Stimulated activated CD8-positive, alpha-beta memory T cell treated with anti-CD3 and anti-CD28 coated beads, Interleukin-12 subunit alpha, Interleukin-12 subunit beta, amount 100 ng/mL, for 24 hours (primary cell): Measurements from ENCODE around the gene RPS2.
"Not testable (repeated sequence)": the region's sequence is repeated elsewhere in the genome, so short reads cannot be mapped to it uniquely, and the experiment has no call there.

Experiments used
- DNase-seq: peaks from one replicate; pipeline ENCODE4 v3.0.0-alpha.2; 2020; ENCODE audit errors: extremely low read depth

Gene RPS2

GRCh38 chr16:1962161-1963153 is 2.2 kb downstream of the RPS2 start:
- not testable (repeated sequence) for DNase-seq

- DNase-seq: no peak
These were observed 3.0 kb downstream of the RPS2 start for GRCh38 chr16:1961651-1962067.

- DNase-seq: no peak
These were observed 3.7 kb downstream of the RPS2 start for GRCh38 chr16:1960665-1961630.

GRCh38 chr16:1959269-1960039 is 5.2 kb downstream of the RPS2 start, which contains the start of gene NDUFB10:
TSS of gene NDUFB10 (plus strand) at chr16:1959538. CDS start at chr16:1959625, 87 bp downstream.
- DNase-seq: peak; percentile 77

DNA sequence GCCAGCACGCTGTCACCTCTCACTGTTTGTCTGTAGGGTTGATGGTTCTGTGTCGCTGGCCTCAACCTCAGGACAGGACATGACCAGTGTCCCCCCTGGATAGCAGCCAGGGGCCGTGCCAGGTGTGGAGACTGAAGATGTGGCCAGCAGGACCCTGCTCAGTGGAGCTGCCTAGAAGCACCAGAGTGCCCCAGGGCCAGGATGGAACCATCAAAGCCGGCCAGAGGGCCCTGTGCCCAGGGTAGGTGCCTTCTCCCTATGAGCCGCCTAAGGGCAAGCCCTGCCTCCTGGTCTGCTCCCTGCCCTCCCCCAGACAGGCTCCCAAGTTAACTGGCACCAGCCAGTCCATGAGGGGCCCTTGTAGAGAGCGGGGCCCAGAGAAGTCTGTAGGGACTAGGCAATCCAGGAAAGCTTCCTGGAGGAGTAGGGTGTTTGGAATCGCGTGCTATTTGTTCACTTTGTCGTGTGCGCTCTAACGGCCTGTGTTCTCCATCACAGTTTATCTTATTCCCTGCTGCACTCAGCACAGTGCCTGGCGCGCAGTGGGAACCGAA is 5.8 kb downstream of the RPS2 start:
- no peak for DNase-seq

DNA sequence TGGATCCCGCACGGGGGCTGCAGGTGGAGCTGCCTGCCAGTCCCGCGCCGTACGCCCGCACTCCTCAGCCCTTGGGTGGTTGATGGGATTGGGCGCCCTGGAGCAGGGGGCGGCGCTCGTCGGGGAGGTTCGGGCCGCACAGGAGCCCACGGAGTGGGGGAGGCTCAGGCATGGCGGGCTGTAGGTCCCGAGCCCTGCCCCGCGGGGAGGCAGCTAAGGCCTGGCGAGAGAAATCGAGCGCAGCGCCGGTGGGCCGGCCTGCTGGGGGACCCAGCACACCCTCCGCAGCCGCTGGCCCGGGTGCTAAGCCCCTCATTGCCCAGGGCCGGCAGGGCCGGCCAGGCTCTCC is 6.5 kb downstream of the RPS2 start:
- not testable (repeated sequence) for DNase-seq

GRCh38 chr16:1957434-1958142 is 7.0 kb downstream of the RPS2 start:
- DNase-seq: not testable (repeated sequence)

DNA sequence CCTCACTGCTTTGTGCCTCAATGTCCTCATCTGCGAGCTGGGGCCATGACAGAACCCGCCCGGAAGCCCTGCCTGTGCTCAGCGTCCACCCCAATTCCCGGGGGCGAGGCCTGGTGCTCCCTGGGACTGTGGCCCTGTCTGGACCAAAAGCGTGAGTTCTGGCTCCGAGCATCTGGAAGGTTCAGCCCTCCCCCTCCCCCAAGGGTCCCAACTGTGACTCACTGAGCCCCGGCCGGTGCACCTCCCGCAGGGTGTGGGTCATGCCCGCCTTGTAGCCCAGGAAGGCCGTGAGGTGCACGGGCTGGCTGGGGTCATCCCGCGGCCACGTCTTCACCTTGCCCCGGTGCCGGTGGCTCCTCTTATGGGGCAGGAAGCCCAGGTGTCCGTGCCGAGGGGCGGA is 10.9 kb downstream of the RPS2 start:
- DNase-seq: no peak

DNA sequence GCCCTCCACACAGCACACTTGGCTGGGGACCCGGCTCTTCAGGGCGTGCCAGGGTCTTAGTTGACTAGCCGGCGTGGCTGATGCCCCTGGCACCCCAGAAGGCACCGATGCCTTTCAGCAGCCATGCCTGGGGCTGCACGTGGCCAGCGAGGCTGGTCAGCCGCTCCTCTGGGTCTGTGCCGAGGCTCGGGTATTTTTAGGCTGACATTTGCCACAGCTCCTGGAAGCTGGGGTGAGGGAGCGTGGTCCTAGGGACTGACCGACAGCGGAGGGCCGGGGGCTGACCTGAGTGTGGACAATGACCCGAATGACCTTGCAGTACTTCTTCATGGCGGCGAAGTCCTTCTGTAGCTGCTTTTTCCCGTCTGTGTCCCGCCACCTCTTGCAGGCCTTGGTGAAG is 14.1 kb downstream of the RPS2 start:
- DNase-seq: no peak

- no peak for DNase-seq
These were observed 14.6 kb downstream of the RPS2 start for GRCh38 chr16:1950047-1950446.

DNA sequence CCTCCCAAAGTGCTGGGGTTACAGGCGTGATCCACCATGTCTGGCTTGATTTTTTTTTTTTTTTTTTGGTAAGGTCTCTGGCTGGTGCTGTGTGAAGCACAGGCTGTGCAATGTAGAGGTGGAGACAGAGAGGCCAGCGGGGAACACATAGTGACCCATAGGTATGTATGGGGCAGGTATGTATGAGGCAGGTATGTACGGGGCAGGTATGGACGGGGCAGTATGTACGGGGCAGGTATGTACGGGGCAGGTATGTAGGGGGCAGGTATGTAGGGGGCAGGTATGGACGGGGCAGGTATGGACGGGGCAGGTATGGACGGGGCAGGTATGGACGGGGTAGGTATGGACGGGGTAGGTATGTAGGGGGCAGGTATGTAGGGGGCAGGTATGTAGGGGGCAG is 15.1 kb downstream of the RPS2 start:
- no peak for DNase-seq

DNA sequence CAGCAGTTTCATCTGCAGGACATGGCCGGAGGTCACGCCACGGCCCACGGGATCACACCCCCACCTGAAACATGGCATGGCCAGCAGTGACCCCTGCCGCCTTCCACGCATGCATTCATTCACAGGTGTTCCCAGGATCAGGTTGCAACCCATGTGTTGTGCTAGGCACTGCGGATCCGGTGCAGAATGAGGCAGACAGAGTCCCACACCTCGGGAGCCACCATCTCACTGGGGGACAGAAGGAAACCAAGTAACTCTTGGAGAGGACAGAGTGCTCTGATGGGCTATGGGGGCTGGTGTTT is 17.3 kb downstream of the RPS2 start:
- DNase-seq: no peak

DNA sequence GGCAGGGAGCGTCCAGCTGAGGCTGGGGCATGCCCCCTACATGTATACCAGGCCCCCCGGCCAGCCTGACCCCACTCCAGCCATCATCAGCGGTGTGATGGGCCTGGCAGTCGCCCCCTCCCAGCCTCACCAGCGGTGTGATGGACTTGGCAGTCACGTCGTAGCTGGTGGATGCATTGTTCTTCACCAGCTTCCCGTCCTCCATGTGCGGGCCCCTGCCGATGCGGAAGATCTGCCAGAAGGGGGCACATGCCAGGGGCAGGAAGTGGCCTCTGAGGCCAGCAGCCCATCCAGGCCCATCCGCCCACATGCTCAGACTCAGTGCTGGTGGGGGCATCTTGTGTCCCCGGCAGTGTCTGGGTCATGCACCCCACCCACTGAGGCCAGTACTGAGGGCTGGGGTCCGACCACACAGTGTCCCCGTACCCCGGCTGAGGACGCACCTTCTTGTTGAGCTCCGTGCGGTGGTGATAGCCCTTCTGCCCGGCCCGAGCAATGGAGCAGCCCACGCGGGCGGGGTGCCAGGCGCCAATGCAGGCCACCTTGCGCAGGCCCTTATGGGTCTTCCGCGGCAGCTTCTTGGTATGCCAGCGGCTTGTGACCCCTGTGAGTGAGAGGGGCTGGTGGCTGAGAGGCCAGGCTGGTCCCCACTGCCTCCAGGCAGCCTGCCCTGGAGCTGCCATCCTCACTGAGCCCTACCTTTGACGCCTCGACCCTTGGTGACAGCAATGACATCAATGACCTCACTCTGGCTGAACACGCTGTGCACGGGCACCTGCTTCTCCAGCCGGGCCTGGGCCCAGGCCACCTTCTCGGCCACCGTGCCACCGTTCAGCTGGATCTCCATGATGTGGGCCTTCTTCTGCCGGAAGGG is 17.9 kb downstream of the RPS2 start:
- DNase-seq: no peak

- DNase-seq: no peak
These were observed 18.9 kb downstream of the RPS2 start for GRCh38 chr16:1945559-1946391.

DNA sequence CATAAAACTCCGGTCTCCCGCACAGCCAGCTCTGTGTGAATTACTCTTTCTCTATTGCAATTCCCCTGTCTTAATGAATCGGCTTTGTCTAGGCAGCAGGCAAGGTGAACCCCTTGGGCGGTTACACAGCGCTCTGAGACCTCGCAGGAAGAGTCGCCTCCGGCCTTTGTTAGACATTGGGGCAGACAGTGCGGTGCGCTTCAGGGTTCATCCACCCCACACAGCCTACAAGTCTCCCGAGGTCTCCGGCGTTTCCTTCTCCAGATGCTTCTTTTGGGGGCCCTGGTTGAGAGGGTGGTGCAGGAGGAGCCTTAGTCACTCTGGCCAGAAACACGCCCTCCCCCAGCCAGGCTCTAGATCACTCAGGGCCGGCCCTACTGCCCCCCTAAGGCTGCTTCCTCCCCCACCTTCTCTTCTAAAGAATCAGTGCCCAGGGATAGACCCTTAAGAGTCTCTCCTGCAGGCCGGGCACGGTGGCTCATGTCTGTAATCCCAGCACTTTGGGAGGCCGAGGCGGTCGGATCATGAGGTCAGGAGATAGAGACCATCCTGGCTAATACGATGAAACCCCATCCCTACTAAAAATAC is 19.9 kb downstream of the RPS2 start:
- DNase-seq: no peak

DNA sequence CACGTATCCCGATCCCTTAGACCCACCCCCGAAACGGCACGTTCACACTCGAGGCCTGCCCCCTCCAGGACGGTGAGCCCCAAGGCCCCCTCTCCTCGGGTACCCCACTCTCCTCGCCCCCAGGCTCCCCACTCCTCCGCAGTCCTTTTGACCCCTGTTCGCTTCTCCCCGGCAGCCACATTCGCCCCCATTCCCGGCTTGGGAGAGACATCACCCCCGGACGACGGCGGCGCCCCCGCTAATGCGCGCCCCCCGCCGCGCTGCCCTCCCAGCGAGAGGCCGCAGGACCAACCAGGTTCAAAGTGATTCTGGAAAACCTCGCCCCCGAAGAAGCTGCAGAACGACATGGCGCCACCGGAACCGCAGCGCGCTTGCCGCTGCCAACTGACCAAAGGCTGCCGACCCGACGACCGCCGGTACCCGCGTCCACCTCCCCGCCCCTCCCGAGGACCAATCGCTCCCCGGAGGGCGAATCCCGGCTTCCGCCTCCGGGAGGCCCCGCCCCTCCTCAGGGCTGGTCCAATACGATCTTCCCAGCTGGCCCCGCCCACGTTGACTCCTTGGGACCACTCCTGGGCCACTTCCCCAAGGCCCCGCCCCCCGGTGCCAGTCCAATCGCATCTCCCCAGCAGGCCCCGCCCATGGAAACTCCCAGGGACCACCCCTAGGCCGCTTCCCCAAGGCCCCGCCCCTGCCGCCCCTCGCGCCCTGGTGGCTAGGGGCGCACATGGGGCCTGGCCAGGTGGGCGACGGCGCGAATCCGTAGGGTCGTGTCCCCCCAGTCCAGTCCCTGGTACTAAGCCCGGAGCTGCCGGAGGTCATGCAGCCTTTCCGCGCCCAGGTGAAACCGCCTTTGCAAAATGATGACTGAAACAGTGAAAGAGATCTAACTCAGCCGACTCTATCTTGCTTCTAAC is 21.6 kb downstream of the RPS2 start, which contains the start of gene MSRB1:
Gene MSRB1 (minus strand): TSS at position 390 of the 917 bp plus-strand sequence. CDS start 43 bp downstream, at position 347.
- DNase-seq: peak; percentile 100
